ENCODE measurements around the gene CCL21. TPM values are rescaled to one million over a fixed set of nuclear protein-coding genes. Genes with fewer than 3 reads are reported as not detected.
A peak's percentile ranks its signal among the peaks of the same experiment; 100 is the strongest.

CCL21 gene
- total and polyA plus RNA-seq, 10 of the 15 experiments (the other 5 are each of a cell fraction or from before 2014, with no cell fraction given): 0.26 TPM; not detected in 9

- H3K4me2 ChIP-seq (ENCODE audit: control insufficient read depth, insufficient read depth): no peak overlapping the region
- peaks cover 16% of the 10 kb centered on the region for H3K4me1 ChIP-seq (ENCODE audit: control insufficient read depth, insufficient read depth, low read length)
- H3K36me3 ChIP-seq (ENCODE audit: control insufficient read depth in 2 of 2, insufficient read depth in 2 of 2, low read length in 1 of 2): no peaks in the 10 kb centered on the region
- TF ChIP-seq IRF4 (IDR thresholded peaks at IDR 0.05; ENCODE audit: low read depth, low read length) (no peak), EZH2 (IDR thresholded peaks at IDR 0.05; ENCODE audit: borderline replicate concordance, control insufficient read depth, low read depth, low read length) (no peak), ETV6 (conservative IDR thresholded peaks at IDR 0.05 in 1 of 2, IDR thresholded peaks at IDR 0.05 in 1 of 2; ENCODE audit: borderline replicate concordance in 1 of 2, low read depth in 1 of 2) (no peak), POU2F2 (IDR thresholded peaks at IDR 0.05; ENCODE audit: borderline replicate concordance, low read depth, low read length) (peak; percentile 48; the same call in 1 of the 3 replicates)
- H3K9ac ChIP-seq (ENCODE audit: control insufficient read depth, insufficient read depth, low read length): no peak overlapping the region
- ChIA-PET RAD21 (ENCODE audit: unreplicated experiment) (no interaction called here), POLR2A (no interaction called here), CTCF (interaction anchor here (1.1 kb wide), 2 partner anchors 13 kb away, joined by 4 to 5 read pairs; no protein-coding TSS in a partner anchor), SMC1A (ENCODE audit: uncharacterized antibody, unreplicated experiment) (no interaction called here)
- in situ Hi-C loops (cut with MboI) (no loop called here), intact Hi-C loops (cut with micrococcal nuclease; ENCODE audit: unreplicated experiment) (no loop called here)
- no peak overlapping the region for H3K4me3 ChIP-seq
- FAIRE-seq (no peak), DNase-seq (ENCODE audit: low read depth, low spot score) (no peak), ATAC-seq (no peak)
- H3K27ac ChIP-seq (ENCODE audit: control insufficient read depth, insufficient read depth): no peak overlapping the region
- WGBS (ENCODE audit: insufficient coverage, insufficient replicate concordance, low lambda C conversion rate, missing lambda C conversion rate): 21% methylated on average over 10 of the region's 10 CpGs
- no peaks in the 10 kb centered on the region; a peak in 2 of 4 replicates for H3K27me3 ChIP-seq (replicated peaks in 1 of 2; ENCODE audit: control insufficient read depth in 2 of 2, insufficient read depth in 2 of 2, low read length in 1 of 2)
- H2AFZ ChIP-seq (ENCODE audit: control insufficient read depth, low read depth, low read length): no peak overlapping the region
- H3K9me3 ChIP-seq (replicated peaks; ENCODE audit: control insufficient read depth, insufficient read depth, low read length): no peaks in the 10 kb centered on the region
- no TSS peak for BruUV-seq (replicated peaks)
- no peaks in the 10 kb centered on the region for H3K79me2 ChIP-seq (ENCODE audit: control insufficient read depth, insufficient read depth, low read length)
- no peaks in the 10 kb centered on the region for H4K20me1 ChIP-seq (ENCODE audit: control insufficient read depth, insufficient read depth)
Measured at GRCh38 chr9:34687276-34688030, 22.5 kb downstream of the CCL21 start.

- in situ Hi-C loops (cut with MboI) (no loop called here), intact Hi-C loops (cut with micrococcal nuclease; ENCODE audit: unreplicated experiment) (no loop called here)
- Histone ChIP-seq H4K20me1 (ENCODE audit: control insufficient read depth, insufficient read depth) (no peaks in the 10 kb centered on the region), H2AFZ (ENCODE audit: control insufficient read depth, low read depth, low read length) (no peak overlapping the region), H3K27ac (ENCODE audit: control insufficient read depth, insufficient read depth) (no peak overlapping the region), H3K9me3 (replicated peaks; ENCODE audit: control insufficient read depth, insufficient read depth, low read length) (no peaks in the 10 kb centered on the region), H3K36me3 (ENCODE audit: control insufficient read depth in 2 of 2, insufficient read depth in 2 of 2, low read length in 1 of 2) (no peaks in the 10 kb centered on the region), H3K4me1 (ENCODE audit: control insufficient read depth, insufficient read depth, low read length) (peaks cover 16% of the 10 kb centered on the region), H3K4me3 (no peak overlapping the region), H3K9ac (ENCODE audit: control insufficient read depth, insufficient read depth, low read length) (no peak overlapping the region), H3K79me2 (ENCODE audit: control insufficient read depth, insufficient read depth, low read length) (no peaks in the 10 kb centered on the region), H3K4me2 (ENCODE audit: control insufficient read depth, insufficient read depth) (no peak overlapping the region; the same call in 1 of the 2 replicates), H3K27me3 (replicated peaks in 1 of 2; ENCODE audit: control insufficient read depth in 2 of 2, insufficient read depth in 2 of 2, low read length in 1 of 2) (no peaks in the 10 kb centered on the region; a peak in 2 of 4 replicates)
- ChIA-PET SMC1A (ENCODE audit: uncharacterized antibody, unreplicated experiment) (no interaction called here), POLR2A (no interaction called here), RAD21 (ENCODE audit: unreplicated experiment) (no interaction called here), CTCF (interaction anchor here (0.8 to 1.1 kb wide), 4 partner anchors 12 to 283 kb away, joined by 4 to 5 read pairs (median 4); no protein-coding TSS in a partner anchor)
- ATAC-seq (no peak), DNase-seq (ENCODE audit: low read depth, low spot score) (no peak), FAIRE-seq (no peak)
- BruUV-seq (replicated peaks): no TSS peak
- TF ChIP-seq MLLT1 (IDR thresholded peaks at IDR 0.05) (no peak), SPI1 (IDR thresholded peaks at IDR 0.05; ENCODE audit: borderline replicate concordance, insufficient read depth, low read depth, low read length) (peak; percentile 14; the same call in 1 of the 2 replicates)
- WGBS (ENCODE audit: insufficient coverage, insufficient replicate concordance, low lambda C conversion rate, missing lambda C conversion rate): 0% methylated on average over 1 of the region's 1 CpG
Measured at GRCh38 chr9:34686732-34687131, 23.2 kb downstream of the CCL21 start.
